GM21515 (cell line): ENCODE measurements around the gene WIPF2.
"Not testable (repeated sequence)": the region's sequence is repeated elsewhere in the genome, so short reads cannot be mapped to it uniquely, and the experiment has no call there.

Experiments
- ATAC-seq: cut with Tn5 transposase; IDR thresholded peaks from one replicate; pipeline ENCODE4 v1.9.1; 2021; ENCODE audit not compliant: unreplicated experiment

Gene WIPF2

DNA sequence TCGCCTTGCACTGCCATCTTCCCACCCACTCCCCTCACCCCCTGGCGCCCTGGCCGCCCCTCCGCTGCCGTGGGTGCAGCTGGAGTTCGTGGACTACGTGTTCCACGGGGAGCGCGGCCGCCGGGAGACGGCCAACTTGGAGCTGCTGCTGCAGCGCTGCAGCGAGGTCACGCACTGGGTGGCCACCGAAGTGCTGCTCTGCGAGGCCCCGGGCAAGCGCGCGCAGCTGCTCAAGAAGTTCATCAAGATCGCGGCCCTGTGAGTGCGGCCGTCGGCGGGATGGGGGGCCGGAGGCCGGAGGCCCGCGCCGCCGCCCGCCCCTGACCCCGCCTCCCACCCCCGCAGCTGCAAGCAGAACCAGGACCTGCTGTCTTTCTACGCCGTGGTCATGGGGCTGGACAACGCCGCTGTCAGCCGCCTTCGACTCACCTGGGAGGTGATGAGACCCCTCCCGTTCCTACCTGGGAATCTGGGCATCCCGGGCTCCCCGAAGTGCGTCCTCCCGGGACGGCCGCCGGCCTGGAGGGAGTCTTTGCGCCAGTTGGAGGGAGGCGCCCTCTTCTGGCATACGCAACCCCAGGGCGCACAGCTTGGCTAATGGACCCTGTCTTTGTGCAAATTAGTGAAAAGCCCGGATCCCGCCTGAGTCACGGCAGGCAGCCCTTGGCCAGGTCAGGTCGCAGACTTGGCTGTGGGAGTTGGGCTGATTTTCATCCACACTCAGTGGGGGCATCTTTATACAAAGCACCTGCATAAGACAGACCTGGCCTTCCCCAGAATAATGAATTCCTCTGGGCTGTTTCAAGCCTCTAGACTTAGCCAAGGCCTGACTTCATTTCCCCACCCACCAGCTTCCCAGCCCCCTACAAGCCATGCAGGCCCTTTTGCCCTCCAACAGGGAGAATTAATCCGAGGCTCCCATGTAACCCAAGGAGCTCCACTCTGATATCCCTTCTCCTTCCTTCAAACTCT, 27.6 kb upstream of the WIPF2 start:
- ATAC-seq = no peak

DNA sequence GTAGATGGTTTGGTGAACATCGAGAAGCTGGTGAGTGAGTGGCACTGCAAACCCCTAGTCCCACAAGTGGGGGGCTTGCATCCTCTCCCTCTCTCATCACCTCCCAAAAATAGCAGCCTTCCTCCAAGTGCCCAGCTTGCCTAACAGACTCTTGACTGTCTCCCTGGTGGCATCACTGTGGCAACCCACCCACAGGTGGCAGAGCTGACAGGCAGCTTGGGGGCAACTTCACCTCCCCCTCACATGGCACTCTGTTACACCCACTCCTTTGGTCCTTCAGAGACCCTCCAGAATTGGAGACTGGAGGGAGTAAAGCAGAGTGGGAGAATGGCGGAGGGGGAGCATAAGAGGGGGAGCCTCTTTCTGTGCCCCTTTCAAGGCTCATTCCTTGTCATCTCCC, 26.1 kb upstream of the WIPF2 start:
- ATAC-seq = no peak

DNA sequence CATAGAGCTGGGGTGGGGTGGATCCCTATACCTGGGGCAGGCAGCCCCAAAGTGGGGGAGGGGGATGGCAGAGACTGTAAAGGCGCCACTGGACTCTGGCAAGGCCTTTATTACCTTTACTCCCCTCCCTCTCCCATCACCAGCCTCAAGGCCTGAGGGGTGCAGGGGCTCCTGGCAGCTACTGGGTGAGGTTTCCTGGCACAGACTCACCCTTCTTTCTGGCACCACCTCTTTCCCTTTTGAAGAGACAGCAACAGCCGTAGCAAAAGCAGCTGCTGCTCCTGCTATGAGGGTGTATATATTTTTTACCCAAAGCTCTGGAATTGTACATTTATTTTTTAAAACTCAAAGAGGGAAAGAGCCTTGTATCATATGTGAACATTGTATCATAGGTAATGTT, 24.3 kb upstream of the WIPF2 start:
- ATAC-seq = no peak

DNA sequence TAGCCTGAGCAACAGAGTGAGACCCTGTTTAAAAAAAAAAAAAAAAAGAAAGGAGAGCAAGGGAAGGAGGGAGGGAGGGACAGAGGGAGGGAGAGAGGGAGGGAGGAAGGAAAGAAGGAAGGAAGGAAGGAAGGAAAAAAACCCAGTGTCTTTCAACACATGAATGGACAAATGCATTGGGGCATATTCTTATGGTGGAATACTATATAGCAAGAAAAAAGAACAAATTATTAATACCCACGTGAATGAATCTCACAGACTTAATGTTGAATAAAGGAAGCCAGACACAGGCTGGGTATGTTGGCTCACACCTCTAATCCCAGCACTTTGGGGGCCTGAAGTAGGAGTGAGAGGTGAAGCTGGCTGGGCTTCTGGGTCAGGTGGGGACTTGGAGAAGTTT, 21.6 kb upstream of the WIPF2 start:
- no peak for ATAC-seq

DNA sequence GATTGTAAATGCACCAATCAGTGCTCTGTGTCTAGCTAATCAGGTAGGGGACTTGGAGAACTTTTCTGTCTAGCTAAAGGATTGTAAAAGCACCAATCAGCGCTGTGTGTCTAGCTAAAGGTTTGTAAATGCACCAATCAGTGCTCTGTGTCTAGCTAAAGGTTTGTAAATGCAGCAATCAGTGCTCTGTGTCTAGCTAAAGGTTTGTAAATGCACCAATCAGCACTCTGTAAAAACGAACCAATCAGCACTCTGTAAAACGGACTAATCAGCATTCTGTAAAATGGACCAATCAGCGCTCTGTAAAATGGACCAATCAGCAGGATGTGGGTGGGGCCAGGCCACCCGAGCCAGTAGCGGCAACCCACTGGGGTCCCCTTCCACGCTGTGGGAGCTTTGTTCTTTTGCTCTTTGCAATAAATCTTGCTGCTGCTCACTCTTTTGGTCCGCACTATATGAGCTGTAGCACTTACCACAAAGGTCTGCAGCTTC, 21.1 kb upstream of the WIPF2 start:
- not testable (repeated sequence) for ATAC-seq

DNA sequence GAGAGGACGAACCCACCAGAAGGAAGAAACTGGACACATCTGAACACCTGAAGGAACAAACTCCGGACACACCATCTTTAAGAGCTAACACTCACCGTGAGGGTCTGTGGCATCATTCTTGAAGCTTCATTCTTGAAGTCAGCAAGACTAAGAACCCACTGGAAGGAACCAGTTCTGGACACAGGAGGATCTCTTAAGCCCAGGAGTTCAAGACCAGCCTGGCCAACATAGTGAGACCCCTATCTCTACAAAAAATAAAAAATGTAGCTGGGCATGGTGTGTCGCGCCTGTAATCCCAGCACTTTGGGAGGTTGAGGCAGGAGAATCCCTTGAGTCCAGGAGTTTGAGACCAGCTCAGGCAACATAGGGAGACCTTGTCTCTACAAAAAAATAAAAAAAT, 20.5 kb upstream of the WIPF2 start:
- no peak for ATAC-seq

DNA sequence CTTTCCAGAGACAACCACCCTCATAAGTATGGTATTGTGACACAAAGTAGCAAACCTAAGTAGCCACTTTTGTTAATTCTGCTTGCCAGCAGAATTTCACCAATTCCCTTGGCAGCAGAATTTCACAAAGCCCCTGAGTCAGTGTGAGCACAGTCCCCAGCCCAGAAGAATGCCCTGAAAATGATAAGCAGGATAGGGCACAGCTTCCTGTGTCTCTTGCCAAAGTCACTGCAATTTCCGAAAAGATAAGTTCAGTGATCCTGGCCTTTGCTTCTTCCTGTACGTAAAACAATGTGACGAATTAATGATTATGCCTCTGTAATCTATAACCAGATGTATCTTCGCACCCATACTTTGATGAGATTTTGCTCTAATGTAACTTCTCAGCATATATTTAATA, 16.0 kb upstream of the WIPF2 start:
- no peak for ATAC-seq

DNA sequence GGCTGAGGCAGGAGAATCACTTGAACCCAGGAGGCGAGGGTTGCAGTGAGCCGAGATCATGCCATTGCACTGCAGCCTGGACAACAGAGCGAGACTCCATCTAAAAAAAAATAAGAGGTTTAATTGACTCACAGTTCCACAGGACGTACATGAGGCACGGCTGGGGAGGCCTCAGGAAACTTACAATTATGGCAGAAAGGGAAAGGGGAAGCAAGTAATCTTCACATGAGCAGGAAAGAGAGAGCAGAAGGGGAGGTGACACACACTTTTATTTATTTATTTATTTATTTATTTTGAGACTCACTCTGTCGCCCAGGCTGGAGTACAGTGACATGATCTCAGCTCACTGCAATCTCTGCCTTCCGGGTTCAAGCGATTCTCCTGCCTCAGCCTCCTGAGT, 12.9 kb upstream of the WIPF2 start:
- ATAC-seq = not testable (repeated sequence)

DNA sequence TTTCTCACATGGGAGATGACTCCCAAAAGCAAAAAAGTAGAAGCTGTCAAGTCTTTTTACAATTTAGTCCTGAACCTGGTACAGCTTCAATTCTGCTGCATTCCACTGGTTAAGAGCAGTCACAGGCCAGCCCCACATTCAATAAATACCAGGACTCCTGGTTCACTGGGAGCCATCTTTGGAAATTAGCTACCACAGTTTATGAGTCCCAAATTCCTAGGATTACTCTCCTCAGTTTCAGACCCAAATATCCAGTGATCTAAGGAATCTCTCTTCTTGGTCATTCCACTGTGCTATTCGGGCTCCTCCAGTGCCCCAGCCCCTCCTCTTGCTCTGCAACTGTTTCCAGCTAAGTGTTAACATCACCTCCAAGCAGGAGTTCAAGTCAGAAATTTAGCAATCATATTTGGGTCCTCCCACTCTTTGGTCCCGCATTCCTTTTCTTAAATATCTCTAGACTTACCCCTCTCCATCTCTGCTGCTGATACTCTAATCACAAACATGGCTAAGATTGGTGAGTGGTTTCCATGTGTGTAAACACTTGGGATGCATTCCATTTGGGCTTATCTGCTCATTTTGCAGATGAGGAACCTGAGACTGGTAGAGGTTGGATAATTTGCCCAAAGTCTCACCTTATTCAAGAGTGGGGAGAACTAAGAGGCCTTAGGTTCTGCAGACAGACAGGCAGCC, 9.6 kb upstream of the WIPF2 start:
- no peak for ATAC-seq

DNA sequence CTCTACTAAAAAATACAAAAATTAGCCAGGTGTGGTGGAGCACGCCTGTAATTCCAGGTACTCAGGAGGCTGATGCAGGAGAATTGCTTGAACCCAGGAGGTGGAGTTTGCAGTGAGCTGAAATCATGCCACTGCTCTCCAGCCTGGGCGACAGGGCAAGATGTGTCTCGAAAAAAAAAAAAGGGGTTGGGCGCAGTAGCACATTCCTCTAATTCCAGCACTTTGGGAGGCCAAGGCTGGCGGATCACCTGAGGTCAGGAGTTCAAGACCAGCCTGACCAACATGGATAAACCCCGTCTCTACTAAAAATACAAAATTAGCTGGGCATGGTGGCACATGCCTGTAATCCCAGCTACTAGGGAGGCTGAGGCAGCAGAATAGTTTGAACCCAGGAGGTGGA, 5.2 kb upstream of the WIPF2 start:
- ATAC-seq = not testable (repeated sequence)

DNA sequence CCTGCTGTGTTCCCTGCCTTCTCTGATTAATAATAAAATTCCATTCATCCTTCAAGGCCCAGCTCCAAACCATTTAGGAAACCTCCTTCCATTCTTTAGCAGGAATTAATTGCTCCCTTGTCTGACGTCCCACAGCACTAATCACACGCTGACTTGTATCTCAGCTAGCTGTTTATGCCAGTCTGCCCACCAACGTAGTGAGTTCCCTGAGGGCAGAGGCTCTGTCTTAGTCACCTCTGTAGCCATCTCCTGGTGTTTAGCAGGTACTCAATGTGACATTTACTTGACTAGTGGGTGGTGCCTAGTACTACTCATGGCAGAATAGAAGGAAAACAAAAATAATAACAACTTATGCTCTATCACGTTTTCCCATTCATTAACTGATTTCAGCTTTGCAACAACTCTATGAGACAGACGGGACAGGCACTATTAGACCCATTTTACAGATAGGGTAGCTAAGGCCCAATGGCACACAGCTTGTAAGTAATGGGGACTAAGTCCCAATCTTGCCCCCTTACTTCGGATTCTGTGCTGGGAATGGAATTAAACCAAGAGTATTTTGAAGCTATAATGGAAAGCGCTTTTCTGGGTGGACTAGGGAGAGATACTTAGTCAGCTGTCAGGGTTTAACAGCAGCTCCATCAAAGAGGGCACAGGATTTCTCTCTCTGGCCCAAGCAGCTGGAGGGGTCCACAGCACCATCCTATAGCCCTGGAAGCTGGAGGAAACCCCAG, 931 bp upstream of the WIPF2 start:
- ATAC-seq = no peak

DNA sequence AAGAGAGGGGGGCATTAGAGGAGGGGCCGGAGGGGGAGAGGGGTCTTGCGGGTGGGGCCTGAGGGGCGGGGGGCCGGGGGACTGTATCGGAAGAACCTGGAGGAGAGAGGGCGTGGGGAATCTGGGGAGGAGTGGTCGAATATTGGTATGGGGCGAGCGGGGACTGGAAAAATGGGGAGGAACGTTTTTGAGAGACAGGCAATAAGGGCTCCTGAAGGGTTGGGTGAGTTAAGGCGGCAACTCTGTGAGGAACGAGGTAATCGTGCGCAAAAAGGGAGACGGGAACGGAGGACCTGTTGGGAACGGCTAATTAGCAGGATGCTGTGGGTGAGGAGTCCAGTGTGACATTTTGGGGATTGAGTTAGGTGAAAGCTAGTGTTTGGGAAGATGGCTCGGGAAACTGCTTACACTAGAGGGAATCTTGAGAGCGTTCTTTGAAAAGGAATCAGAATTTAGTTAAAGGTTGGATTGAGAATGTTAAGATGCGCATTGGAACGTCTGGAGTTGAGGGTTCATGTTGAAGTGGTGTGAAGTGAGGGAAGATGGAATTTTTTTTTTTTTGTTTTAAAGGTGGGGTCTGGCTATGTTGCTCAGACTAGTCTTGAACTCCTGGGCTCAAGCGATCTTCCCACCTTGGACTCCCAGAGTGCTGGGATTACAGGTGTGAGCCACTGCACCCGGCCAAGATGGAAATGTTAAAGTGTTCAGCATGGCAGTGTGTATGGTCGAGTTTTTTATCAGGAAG, 662 bp downstream of the WIPF2 start:
- ATAC-seq = no peak

DNA sequence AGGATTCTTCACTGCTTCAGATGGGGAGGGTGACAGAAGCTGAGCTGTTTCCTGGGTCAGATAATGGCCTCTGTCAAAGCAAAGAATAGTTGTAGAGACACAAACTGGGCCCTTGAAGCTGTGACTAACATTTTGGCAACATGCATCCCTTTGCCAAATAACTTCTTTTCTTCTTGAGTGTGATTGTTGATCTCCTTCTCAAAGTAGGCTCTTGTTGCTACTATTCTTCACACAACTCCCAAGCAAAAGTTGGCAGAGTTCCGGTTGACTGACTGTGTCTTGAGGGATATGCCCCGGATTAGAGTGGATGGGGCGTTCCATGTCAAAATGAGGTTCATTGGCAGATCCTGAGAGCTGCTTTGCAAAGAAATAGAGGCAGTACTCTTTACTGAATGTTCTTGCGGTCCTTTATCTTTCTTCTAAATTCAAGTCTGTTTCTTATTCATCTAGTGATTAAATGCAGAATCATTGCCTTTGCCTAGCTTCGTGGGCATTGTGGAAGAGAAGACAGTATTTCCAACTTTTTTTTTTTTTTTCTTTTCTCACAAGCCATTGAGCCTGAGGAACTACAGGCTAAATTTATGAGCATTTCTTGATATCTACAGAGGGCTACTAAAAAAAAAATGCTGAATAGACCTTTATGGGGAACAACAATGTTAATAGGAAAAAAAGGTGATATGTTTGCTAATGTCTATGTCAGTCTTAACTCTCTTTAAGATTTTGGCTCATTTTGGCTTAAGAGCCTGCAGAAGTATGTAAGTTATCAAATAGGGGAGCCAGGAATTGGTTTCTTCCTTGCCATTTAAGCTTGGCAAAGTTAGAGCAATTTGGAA, 5.8 kb downstream of the WIPF2 start:
- ATAC-seq = no peak

DNA sequence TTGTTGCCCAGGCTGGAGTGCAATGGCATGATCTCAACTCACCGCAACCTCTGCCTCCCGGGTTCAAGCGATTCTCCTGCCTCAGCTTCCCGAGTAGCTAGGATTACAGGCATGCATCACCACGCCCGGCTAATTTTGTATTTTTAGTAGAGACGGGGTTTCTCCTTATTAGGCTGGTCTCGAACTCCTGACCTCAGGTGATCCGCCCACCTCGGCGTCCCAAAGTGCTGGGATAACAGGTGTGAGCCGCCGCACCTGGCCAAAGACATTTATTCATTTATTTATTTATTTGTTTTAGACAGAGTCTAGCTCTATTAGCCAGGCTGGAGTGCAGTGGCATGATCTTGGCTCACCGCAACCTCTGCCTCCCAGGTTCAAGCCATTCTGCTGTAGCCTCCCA, 10.0 kb downstream of the WIPF2 start:
- not testable (repeated sequence) for ATAC-seq

DNA sequence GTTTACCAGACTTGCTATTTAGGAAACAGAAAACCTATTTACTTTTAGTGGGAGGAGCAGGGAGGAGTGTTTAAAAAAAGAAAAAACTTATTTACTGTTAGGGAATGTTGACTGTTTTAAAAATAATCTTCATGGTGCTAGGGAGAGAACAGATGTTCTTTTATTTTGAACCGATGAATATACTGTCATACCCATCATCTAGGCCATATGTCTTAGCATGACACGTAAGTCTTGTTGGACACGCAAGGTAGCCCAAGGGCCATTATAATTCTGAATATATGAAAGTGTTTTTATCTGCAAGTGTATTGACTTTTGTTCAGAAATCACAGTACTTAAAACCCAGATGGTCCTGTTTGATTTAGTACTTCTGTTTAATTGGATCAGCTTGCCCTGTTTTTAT, 11.6 kb downstream of the WIPF2 start:
- no peak for ATAC-seq

DNA sequence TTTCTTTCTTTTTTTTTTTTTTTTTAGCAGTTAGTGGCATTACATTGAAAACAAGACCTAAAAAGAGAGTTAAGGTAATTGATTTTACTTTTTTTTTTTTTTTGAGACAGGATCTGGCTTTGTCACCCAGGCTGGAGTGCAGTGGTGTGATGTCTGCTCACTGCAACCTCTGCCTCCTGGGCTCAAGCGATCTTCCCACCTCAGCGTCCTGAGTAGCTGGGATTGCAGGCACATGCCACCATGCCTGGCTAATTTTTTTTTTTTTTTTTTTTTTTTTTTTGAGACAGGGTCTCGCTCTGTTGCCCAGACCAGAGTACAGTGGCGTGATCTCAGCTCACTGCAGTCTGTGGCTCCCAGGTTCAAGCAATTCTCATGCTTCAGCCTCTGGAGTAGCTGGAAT, 12.8 kb downstream of the WIPF2 start:
- ATAC-seq = not testable (repeated sequence)

DNA sequence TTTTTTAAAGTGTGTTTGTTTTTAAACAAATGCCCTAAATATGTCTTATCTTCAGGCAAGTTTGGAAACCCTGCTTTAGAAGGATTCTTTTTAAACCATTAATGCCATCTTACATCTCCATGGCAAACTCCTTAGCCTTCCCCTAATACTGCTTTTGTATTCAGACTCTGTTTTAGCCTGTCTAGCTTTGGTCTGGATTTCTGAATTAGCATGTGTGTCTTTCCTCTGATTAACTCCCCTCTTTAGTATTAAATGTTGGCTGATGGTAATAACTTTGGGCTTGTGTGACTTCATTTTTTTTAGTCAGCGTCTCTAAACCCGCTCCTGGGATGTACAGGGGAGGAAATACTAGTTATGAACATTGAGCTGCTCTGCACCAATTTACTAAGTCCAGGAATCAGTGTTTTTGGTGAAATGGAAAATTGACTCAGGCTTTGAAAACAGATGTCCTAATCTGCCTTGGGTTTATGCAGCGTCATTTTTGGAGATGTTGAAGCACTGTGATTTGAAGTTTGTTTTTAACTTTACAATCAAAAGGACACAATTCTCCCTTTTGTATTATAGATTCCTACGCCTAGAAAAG, 22.2 kb downstream of the WIPF2 start:
- no peak for ATAC-seq

DNA sequence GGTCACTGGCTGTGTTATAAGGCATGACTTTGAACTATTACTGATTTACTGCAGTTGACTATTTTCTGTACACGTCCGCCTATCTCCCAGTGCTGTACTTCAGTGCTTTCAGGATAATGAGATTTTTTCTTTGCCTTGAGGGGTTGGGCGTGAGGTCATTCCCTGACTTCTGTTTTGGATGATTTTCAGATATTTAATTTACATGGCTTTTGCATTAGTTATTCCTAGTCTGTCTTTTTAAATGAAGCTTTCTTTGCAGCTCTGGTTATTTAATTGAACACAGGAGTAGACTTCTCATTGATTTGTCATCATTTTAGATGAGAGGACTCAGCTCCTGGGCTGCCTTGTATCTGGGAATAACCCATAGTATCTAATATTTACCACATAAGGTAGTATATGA, 23.7 kb downstream of the WIPF2 start:
- ATAC-seq = no peak

DNA sequence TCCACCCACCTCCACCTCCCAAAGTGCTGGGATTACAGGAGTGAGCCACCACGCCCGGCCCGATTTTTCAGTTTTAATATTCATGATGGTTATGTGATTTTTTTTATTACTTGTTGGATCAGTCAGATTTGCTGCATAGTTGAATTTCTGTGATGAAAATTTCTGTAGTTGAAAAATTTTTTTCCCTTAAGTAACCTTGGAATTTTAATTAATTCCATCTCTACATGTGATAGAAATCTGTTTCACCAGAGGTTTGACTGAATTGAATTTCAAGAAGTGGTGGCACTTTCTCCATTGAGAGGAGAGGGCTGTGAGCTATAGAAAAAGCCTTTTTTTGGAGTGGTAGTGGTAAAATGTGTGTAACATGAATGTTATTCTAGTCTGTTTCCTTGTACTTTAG, 24.7 kb downstream of the WIPF2 start:
- no peak for ATAC-seq

DNA sequence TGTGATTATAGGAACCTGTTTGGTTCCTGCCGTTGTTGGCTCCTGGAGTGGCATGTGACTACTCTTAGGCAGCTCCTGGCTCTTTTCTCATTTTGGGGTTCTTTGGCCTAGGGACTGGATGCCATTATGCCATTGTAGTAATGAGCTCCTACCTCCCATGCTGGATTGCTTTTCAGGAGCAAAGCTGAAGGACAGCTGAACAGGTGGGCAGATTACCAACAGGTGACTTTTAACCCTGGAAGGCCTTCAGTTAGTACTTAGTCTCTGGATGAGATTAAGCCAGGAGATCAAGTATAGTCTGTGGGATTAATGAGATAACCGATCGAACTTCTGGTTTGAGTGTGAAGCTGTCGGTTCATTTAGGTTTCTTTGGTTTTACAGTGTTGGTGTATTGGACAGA, 25.2 kb downstream of the WIPF2 start:
- no peak for ATAC-seq
